Transverse colon (tissue), 4 donors: ENCODE measurements around the gene FNBP1. TPM values are rescaled to one million over a fixed set of nuclear protein-coding genes. Genes with fewer than 3 reads are reported as not detected.

Source experiments
- DNase-seq: peaks from one replicate; pipeline ENCODE4 v3.0.0-alpha.2; 2019
- H3K27ac ChIP-seq, 4 donors: fragments of 200-600 bp; sonication (generic); 2 replicates each; pipeline ENCODE4 v1.5.1; 2016 to 2018; ENCODE audit warnings: inconsistent platforms in 4 of 4
- H3K27me3 ChIP-seq: fragments of 200-600 bp; sonication (generic); 2 replicates; pipeline ENCODE4 v1.5.1; 2017; ENCODE audit warnings: inconsistent platforms
- H3K36me3 ChIP-seq, 4 donors: fragments of 200-600 bp; sonication (generic); 2 replicates each; pipeline ENCODE4 v1.5.1; 2017 to 2019; ENCODE audit warnings: inconsistent platforms in 4 of 4
- H3K4me1 ChIP-seq, 4 donors: fragments of 200-600 bp; sonication (generic); 2 replicates each; pipeline ENCODE4 v1.5.1; 2017 to 2020; ENCODE audit warnings: inconsistent platforms in 4 of 4
- H3K4me3 ChIP-seq, 4 donors: fragments of 200-600 bp; sonication (generic); 1 replicate in 1 of 4; 2 replicates in 3 of 4; pipeline versions ENCODE4 v1.5.1 to v1.6.1; 2017 to 2019; ENCODE audit warnings: inconsistent platforms in 4 of 4
- H3K9me3 ChIP-seq, 2 donors: fragments of 200-600 bp; sonication (generic); 2 replicates each; pipeline ENCODE4 v1.5.1; 2017 to 2019; ENCODE audit warnings: inconsistent platforms in 2 of 2
- CTCF ChIP-seq, 5 experiments: fragments of 200-600 bp in 3 of 5; fragments of 450-650 bp in 2 of 5; sonication (generic) in 3 of 5; IDR thresholded peaks; 1 replicate in 2 of 5; 2 replicates in 3 of 5; pipeline ENCODE4 v1.5.1; 2016 to 2017; ENCODE audit warnings: antibody characterized with exemption in 5 of 5, inconsistent platforms in 3 of 5, mild to moderate bottlenecking in 2 of 5, moderate library complexity in 1 of 5
- EP300 ChIP-seq: sonication (generic); formaldehyde crosslinking; IDR thresholded peaks from one replicate; pipeline ENCODE4 v1.6.1; 2017; ENCODE audit warnings: antibody characterized with exemption, low read depth
- POLR2A ChIP-seq: fragments of 450-650 bp; IDR thresholded peaks from one replicate; pipeline ENCODE4 v1.6.1; 2016; ENCODE audit warnings: antibody characterized with exemption, mild to moderate bottlenecking, moderate library complexity
- POLR2AphosphoS5 ChIP-seq, 3 donors: sonication (generic); formaldehyde crosslinking; IDR thresholded peaks; one replicate each; pipeline ENCODE4 v1.6.1; 2016; ENCODE audit warnings: antibody characterized with exemption in 3 of 3
- WGBS, 2 donors: methylation state at CpG; one replicate each; pipeline ENCODE4 v1.1.5; 2018; ENCODE audit warnings: low coverage in 1 of 2; 5-methylcytosine and 5-hydroxymethylcytosine counted together
- in situ Hi-C, 4 donors: fragments of 200-750 bp; cut with MboI; loops; one replicate each; pipeline versions ENCODE4 v1.15.0 to v1.15.1; 2017; ENCODE audit warnings: low sequenced_read_pairs in 3 of 4, low pct_ligation_motif_present in 1 of 4, low pct_unique_long_range_greater_than_20kb in 1 of 4
- intact Hi-C: fragments of 100-400 bp; cut with DNase I; formaldehyde crosslinking; loops from one replicate; pipeline ENCODE4 v1.15.1; 2023; ENCODE audit warnings: low total_unique reads
- small RNA-seq, 4 donors: library from RNA; depleted of rRNA; stranded (forward); fragments of <200 nt; gene quantifications; one replicate each; pipeline ENCODE3, GENCODE V24; 2016
- total RNA-seq, 4 donors: library from RNA; depleted of rRNA; stranded (reverse); fragments of >200 nt; gene quantifications; one replicate each; pipeline ENCODE4 v1.1.0, GENCODE V29; 2016

Gene FNBP1
- total RNA-seq, 4 donors from 2014 or later = 38.5 to 114 (median 62.9) TPM

DNA sequence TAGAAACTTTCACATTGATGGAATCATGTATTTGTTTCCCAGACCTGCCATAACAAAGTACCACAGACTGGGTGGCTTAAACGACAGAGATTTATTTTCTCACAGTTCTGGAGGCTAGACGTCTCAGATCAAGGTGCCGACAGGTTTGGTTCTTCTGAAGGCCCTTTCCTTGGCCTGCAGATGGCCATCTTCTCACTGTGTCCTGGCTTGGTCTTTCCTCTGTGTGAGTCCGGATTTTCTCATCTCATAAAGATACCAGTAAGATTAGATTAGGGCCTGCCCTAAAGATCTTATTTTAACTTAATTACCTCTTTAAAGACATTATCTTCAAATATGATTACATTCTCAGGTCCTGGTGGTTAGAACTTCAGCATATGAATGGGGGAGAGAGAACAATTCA is 201.9 kb downstream of the FNBP1 start:
- in situ Hi-C loops (no loop called here), intact Hi-C loops (no loop called here)
- DNase-seq = no peak
- H3K4me1 ChIP-seq = peaks cover 0 to 22% (median 9%) of the 10 kb centered on the region in 4 donors
- H3K9me3 ChIP-seq = no peaks in the 10 kb centered on the region
- no peaks in the 10 kb centered on the region for H3K27me3 ChIP-seq
- WGBS, 2 donors = 77 to 92% methylated on average over 2 to 4 of the region's 4 CpGs
- no peak overlapping the region for H3K4me3 ChIP-seq
- H3K36me3 ChIP-seq = no peaks in the 10 kb centered on the region
- TF ChIP-seq CTCF (IDR thresholded peaks at IDR 0.05) = no peak
- no peak for TF ChIP-seq EP300
- no peak for TF ChIP-seq POLR2AphosphoS5 (IDR thresholded peaks at IDR 0.05)
- TF ChIP-seq POLR2A = no peak
- H3K27ac ChIP-seq = no peak overlapping the region

DNA sequence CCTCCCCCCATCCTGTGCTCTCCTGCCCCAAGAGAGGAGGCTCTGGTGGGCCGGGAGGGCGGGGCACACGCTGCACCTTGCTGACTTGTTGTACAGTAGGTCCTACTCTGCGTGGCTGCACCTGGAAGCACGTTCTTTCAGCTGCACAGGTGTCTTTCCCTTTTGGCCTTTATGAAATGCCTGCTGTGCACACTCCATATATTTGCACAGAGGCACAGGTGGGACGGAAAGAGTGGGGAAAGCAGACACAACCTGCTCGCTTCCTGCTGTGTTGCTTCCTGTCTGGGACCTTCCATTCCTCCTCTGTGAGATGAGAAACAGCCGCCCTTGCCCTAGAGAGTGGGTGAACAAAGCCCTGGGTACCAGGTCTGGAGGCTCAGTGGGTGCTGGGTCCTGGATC is 203.0 kb downstream of the FNBP1 start:
- in situ Hi-C loops = no loop called here
- no peak for DNase-seq
- Histone ChIP-seq H3K9me3 (no peaks in the 10 kb centered on the region), H3K27ac (no peak overlapping the region), H3K27me3 (no peaks in the 10 kb centered on the region), H3K36me3 (no peaks in the 10 kb centered on the region), H3K4me3 (no peak overlapping the region), H3K4me1 (peaks cover 0 to 25% (median 13%) of the 10 kb centered on the region in 4 donors)
- 78% methylated on average over 6 of the region's 8 CpGs; no CpG with 5 or more reads in 1 of the 2 donors for WGBS, 2 donors
- TF ChIP-seq CTCF (IDR thresholded peaks at IDR 0.05) (no peak), POLR2A (no peak), POLR2AphosphoS5 (IDR thresholded peaks at IDR 0.05) (no peak), EP300 (no peak)
- intact Hi-C loops = no loop called here

- peaks cover 0 to 25% (median 13%) of the 10 kb centered on the region in 4 donors for H3K4me1 ChIP-seq
- no peak for DNase-seq
- in situ Hi-C loops (no loop called here), intact Hi-C loops (no loop called here)
- H3K27me3 ChIP-seq = no peaks in the 10 kb centered on the region
- WGBS, 2 donors = 76 to 92% methylated on average over 2 to 10 of the region's 10 CpGs
- no peak overlapping the region for H3K27ac ChIP-seq
- no peak overlapping the region for H3K4me3 ChIP-seq
- H3K9me3 ChIP-seq = no peaks in the 10 kb centered on the region
- no peaks in the 10 kb centered on the region for H3K36me3 ChIP-seq
- no peak for TF ChIP-seq POLR2AphosphoS5 (IDR thresholded peaks at IDR 0.05)
- TF ChIP-seq POLR2A = no peak
- no peak for TF ChIP-seq EP300
- TF ChIP-seq CTCF (IDR thresholded peaks at IDR 0.05) = no peak
Measured at GRCh38 chr9:129839324-129840023, 203.5 kb downstream of the FNBP1 start.

DNA sequence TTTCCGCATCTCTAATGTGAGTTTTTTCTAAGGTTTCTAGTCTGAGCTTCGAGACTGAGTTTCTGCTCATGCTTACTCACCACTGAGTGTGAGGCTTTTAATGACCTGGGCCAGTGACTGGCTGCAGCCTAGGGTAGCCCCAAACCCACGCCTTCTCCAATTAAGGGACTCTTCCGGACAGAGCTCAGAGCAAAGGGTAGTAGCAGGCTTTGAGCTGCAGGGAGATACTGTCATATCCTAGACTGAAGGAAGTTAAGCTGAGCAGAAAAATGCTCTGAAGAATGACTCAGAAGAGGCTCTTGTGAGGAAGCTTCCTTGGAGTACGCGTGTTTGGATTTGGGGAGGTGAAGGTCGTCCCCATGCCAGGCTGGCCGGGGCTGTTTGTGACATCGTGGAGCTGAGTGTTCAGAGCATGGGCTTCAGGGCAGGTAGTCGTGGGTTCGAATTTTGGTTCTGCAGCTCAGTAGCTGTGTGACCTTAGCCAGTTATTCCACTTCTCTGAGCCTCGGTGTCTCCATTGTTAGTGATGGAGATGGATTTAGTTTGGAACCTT is 204.2 kb downstream of the FNBP1 start:
- WGBS, 2 donors = 58 to 91% methylated on average over 4 to 12 of the region's 12 CpGs
- in situ Hi-C loops (no loop called here), intact Hi-C loops (no loop called here)
- Histone ChIP-seq H3K27ac (no peak overlapping the region), H3K4me1 (peaks cover 0 to 32% (median 20%) of the 10 kb centered on the region in 4 donors), H3K9me3 (no peaks in the 10 kb centered on the region), H3K36me3 (no peaks in the 10 kb centered on the region), H3K4me3 (no peak overlapping the region), H3K27me3 (no peaks in the 10 kb centered on the region)
- TF ChIP-seq CTCF (IDR thresholded peaks at IDR 0.05) = no peak
- no peak for TF ChIP-seq POLR2A
- no peak for TF ChIP-seq POLR2AphosphoS5 (IDR thresholded peaks at IDR 0.05)
- no peak for TF ChIP-seq EP300
- no peak for DNase-seq

Small RNA genes within 50 kb of the gene (small RNA-seq; reads per million reads assigned to genes)
- gene MIR6855 = 0 to 0.55 (median 0.18) reads per million in 4 donors

Other genes with a start within 250 kb of the FNBP1 start
- 100 to 1,000 TPM in 1 of 4 donors, 10 to 100 TPM in 3; 49.0 to 105 (median 62.7) TPM for gene TOR1B, start 240.0 kb downstream of the FNBP1 start, total RNA-seq
- gene TOR1A, start 219.1 kb downstream of the FNBP1 start, total RNA-seq = 10 to 100 TPM in 3 of 4 donors, 1 to 10 TPM in 1; 6.2 to 47.0 (median 40.0) TPM
- gene C9orf78, start 207.9 kb downstream of the FNBP1 start, total RNA-seq = 100 to 1,000 TPM in 1 of 4 donors, 10 to 100 TPM in 3; 43.6 to 263 (median 47.7) TPM
- gene USP20, start 207.7 kb downstream of the FNBP1 start, total RNA-seq = 10 to 100 TPM; 18.3 to 40.0 (median 25.3) TPM
- gene GPR107, start 10.7 kb upstream of the FNBP1 start, total RNA-seq = 10 to 100 TPM; 25.7 to 33.7 (median 32.7) TPM
- gene NCS1, start 129.2 kb upstream of the FNBP1 start, total RNA-seq = 10 to 100 TPM; 11.9 to 66.5 (median 25.9) TPM
- 10 to 100 TPM in 3 of 4 donors, 1 to 10 TPM in 1; 7.8 to 40.0 (median 15.2) TPM for gene HMCN2, start 222.6 kb upstream of the FNBP1 start, total RNA-seq